Measurements from ENCODE around the gene MLXIP. TPM values are rescaled to one million over a fixed set of nuclear protein-coding genes. Genes with fewer than 3 reads are reported as not detected.
"Not testable (repeated sequence)": the region's sequence is repeated elsewhere in the genome, so short reads cannot be mapped to it uniquely, and the experiment has no call there.

MLXIP gene
- total and polyA plus RNA-seq, 12 donors, result 13.7 to 98.1 (median 40.1) TPM

DNA sequence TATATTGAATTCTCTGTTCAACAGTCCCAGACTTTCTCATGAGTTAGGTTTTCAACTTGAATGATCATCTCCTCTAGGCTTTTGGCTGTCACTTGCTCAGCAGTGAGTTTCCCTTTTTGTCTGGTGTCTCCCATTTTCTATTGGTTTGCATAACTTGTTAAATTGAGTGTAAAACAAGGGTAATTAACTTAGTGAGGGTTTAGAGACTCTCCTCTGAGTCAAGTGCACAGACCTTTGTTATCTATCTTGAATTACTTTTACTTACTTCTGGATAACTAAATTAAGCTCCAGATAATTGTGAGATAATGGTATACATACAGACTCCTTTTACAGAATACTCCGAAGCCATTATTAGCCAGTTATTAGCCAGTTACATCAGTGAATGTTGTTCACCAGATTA lies 22.0 kb downstream of the MLXIP start:
- H3K36me3 ChIP-seq (replicated peaks in 1 of 2), result no peaks in the 10 kb centered on the region
- no peak for DNase-seq
- H3K4me3 ChIP-seq, result no peak overlapping the region
- 86 to 92% (median 89%) methylated on average over 1 of the region's 1 CpG for WGBS, 4 donors
- intact Hi-C loops (cut with DNase I), result no loop called here
- H3K27me3 ChIP-seq, result no peaks in the 10 kb centered on the region
- peak overlapping the region in 1 of 5 donors; percentile 93 for H3K27ac ChIP-seq
- TF ChIP-seq CTCF (IDR thresholded peaks at IDR 0.05) (no peak), POLR2A (IDR thresholded peaks at IDR 0.05) (no peak)
- peaks cover 54 to 83% of the 10 kb centered on the region in 2 donors for H3K4me1 ChIP-seq (replicated peaks in 1 of 2)
- H3K9me3 ChIP-seq (replicated peaks in 1 of 3), result no peaks in the 10 kb centered on the region

GRCh38 chr12:122102331-122102730 lies 23.8 kb downstream of the MLXIP start:
- Histone ChIP-seq H3K27ac (peak overlapping the region in 1 of 5 donors; percentile 28), H3K36me3 (replicated peaks in 1 of 2) (no peaks in the 10 kb centered on the region), H3K27me3 (no peaks in the 10 kb centered on the region), H3K4me3 (no peak overlapping the region), H3K4me1 (replicated peaks in 1 of 2) (peaks cover 46 to 83% of the 10 kb centered on the region in 2 donors), H3K9me3 (replicated peaks in 1 of 3) (no peaks in the 10 kb centered on the region)
- TF ChIP-seq CTCF (IDR thresholded peaks at IDR 0.05) (no peak), POLR2A (IDR thresholded peaks at IDR 0.05) (no peak)
- 89 to 93% (median 91%) methylated on average over 3 of the region's 3 CpGs for WGBS, 4 donors
- DNase-seq, result peak in 1 of 7 donors; percentile 13
- intact Hi-C loops (cut with DNase I), result no loop called here

DNA sequence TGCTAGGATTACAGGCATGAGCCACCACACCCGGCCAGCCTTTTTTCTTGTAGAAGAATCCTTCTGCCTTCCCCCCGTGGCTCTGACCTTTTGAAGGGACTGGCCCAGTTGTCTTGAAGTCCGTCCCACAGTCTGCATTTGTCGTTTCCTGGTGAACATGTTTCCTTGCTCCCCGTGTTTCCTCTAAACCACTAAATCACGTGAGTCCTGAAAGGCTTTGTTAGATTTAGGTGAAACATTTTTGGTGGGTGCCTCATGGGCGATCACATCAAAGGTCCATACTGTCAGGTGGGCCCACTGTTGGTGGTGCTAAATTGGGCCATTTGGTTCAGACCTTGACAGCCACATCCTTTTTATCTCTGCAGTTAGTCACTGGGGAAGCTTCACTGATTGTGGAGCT lies 26.3 kb downstream of the MLXIP start:
- Histone ChIP-seq H3K9me3 (replicated peaks in 1 of 3) (no peaks in the 10 kb centered on the region), H3K4me1 (replicated peaks in 1 of 2) (peaks cover 42 to 83% of the 10 kb centered on the region in 2 donors), H3K36me3 (replicated peaks in 1 of 2) (no peaks in the 10 kb centered on the region), H3K27ac (peak overlapping the region in 1 of 5 donors; percentile 9), H3K27me3 (no peaks in the 10 kb centered on the region), H3K4me3 (no peak overlapping the region)
- TF ChIP-seq POLR2A (IDR thresholded peaks at IDR 0.05), result no peak
- no peak for TF ChIP-seq CTCF (IDR thresholded peaks at IDR 0.05)
- DNase-seq, result peak in 1 of 7 donors; percentile 28
- WGBS, 4 donors, result 31 to 52% (median 33%) methylated on average over 7 of the region's 7 CpGs
- intact Hi-C loops (cut with DNase I), result no loop called here

DNA sequence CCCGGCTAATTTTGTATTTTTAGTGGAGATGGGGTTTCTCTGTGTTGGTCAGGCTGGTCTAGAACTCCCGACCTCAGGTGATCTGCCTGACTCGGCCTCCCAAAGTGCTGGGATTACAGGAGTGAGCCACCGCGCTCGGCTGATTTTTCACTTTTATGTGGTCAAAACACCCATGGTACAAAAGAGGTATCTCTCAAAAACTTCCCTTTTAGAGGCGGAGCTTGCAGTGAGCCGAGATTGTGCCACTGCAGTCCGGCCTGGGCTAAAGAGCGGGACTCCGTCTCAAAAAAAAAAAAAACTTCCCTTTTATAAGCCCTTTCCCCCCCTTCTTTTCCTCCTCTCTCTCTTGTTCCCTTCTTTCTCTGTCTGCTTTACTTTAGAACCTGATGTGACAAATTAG lies 26.9 kb downstream of the MLXIP start:
- H3K4me1 ChIP-seq (replicated peaks in 1 of 2), result peaks cover 35 to 76% of the 10 kb centered on the region in 2 donors
- H3K27me3 ChIP-seq; H3K4me3 ChIP-seq; H3K9me3 ChIP-seq (replicated peaks in 1 of 3); H3K36me3 ChIP-seq (replicated peaks in 1 of 2); intact Hi-C loops (cut with DNase I): not testable (repeated sequence)
- H3K27ac ChIP-seq, result peak overlapping the region in 1 of 5 donors; percentile 9
- peak in 1 of 7 donors; percentile 12 for DNase-seq
- WGBS, 4 donors, result 69 to 76% (median 73%) methylated on average over 11 of the region's 11 CpGs

- no peaks in the 10 kb centered on the region for H3K9me3 ChIP-seq (replicated peaks in 1 of 3)
- H3K4me3 ChIP-seq, result no peak overlapping the region
- H3K4me1 ChIP-seq (replicated peaks in 1 of 2), result peaks cover 32 to 73% of the 10 kb centered on the region in 2 donors
- H3K27ac ChIP-seq, result peak overlapping the region in 3 of 5 donors; percentile 72 to 85 (median 84)
- peak in 1 of 7 donors; percentile 43 for DNase-seq
- WGBS, 4 donors, result 56 to 79% (median 65%) methylated on average over 3 to 8 of the region's 8 CpGs
- H3K36me3 ChIP-seq (replicated peaks in 1 of 2), result no peaks in the 10 kb centered on the region
- H3K27me3 ChIP-seq, result no peaks in the 10 kb centered on the region
- TF ChIP-seq POLR2A (IDR thresholded peaks at IDR 0.05), result no peak
- TF ChIP-seq CTCF (IDR thresholded peaks at IDR 0.05), result no peak
- intact Hi-C loops (cut with DNase I), result no loop called here
These were observed 28.3 kb downstream of the MLXIP start for GRCh38 chr12:122106843-122107242.
